K562 (cell line): ENCODE results near the gene TBX6. TPM values are rescaled to one million over a fixed set of nuclear protein-coding genes. Genes with fewer than 3 reads are reported as not detected.
A peak's percentile ranks its signal among the peaks of the same experiment; 100 is the strongest.

Source experiments
- ADNP ChIP-seq: fragments of 200-800 bp; sonication (Bioruptor generic); IDR thresholded peaks from 2 replicates; pipeline ENCODE4 v1.6.1; 2016; ENCODE audit warnings: missing genetic modification characterization, missing compliant biosample characterization
- ATF7 ChIP-seq: fragments of 450-650 bp; IDR thresholded peaks from 2 replicates; pipeline ENCODE4 v1.7.1; 2014; ENCODE audit warnings: mild to moderate bottlenecking, moderate library complexity
- CREB3 ChIP-seq: fragments of 450-650 bp; conservative IDR thresholded peaks from 2 replicates; pipeline ENCODE4 v1.6.1; 2016; ENCODE audit warnings: missing genetic modification characterization, low read depth, mild to moderate bottlenecking, missing compliant biosample characterization, moderate library complexity
- ELF2 ChIP-seq: fragments of 250-450 bp; sonication (Bioruptor Pico); IDR thresholded peaks from 2 replicates; pipeline ENCODE4 v1.5.0; 2021; ENCODE audit warnings: mild to moderate bottlenecking
- GABPA ChIP-seq: fragments of 200-800 bp; sonication (Bioruptor generic); conservative IDR thresholded peaks from 2 replicates; pipeline ENCODE4 v1.6.1; 2016; ENCODE audit warnings: low read depth, missing genetic modification characterization, missing compliant biosample characterization
- IFI16 ChIP-seq: fragments of 250-450 bp; sonication (Bioruptor Pico); IDR thresholded peaks from 2 replicates; pipeline ENCODE4 v2.1.2; 2022; ENCODE audit warnings: mild to moderate bottlenecking, inconsistent platforms
- KLF16 ChIP-seq: IDR thresholded peaks from 2 replicates; pipeline ENCODE4 v1.6.1; 2016; ENCODE audit warnings: antibody characterized with exemption
- L3MBTL2 ChIP-seq: fragments of 450-650 bp; IDR thresholded peaks from 2 replicates; pipeline ENCODE4 v1.6.1; 2016; ENCODE audit warnings: mild to moderate bottlenecking, moderate library complexity
- MCM3 ChIP-seq: fragments of 450-650 bp; IDR thresholded peaks from 2 replicates; pipeline ENCODE4 v1.6.1; 2016
- MEIS2 ChIP-seq: fragments of 450-650 bp; IDR thresholded peaks from 2 replicates; pipeline ENCODE4 v1.6.1; 2014; ENCODE audit warnings: mild to moderate bottlenecking; ENCODE audit not compliant: partially characterized antibody
- NCOA1 ChIP-seq: fragments of 450-650 bp; IDR thresholded peaks from 2 replicates; pipeline ENCODE4 v1.6.1; 2016; ENCODE audit warnings: low read depth
- NR3C1 ChIP-seq: sonication (generic); formaldehyde crosslinking; IDR thresholded peaks from 2 replicates; pipeline ENCODE4 v1.8.1; 2022; ENCODE audit warnings: missing genetic modification reagents
- PHB ChIP-seq: fragments of 250-450 bp; sonication (Bioruptor Pico); IDR thresholded peaks from 2 replicates; pipeline ENCODE4 v1.5.0; 2021
- SIX5 ChIP-seq, 2 experiments: IDR thresholded peaks; 2 replicates each; pipeline ENCODE4 v1.6.1; 2011; ENCODE audit warnings: low read length in 2 of 2, borderline replicate concordance in 1 of 2, low read depth in 1 of 2, mild to moderate bottlenecking in 1 of 2, moderate library complexity in 1 of 2; ENCODE audit not compliant: insufficient read depth in 1 of 2
- SMARCB1 ChIP-seq: IDR thresholded peaks from 2 replicates; pipeline ENCODE4 v1.6.1; 2011; ENCODE audit warnings: improper control_type of control experiment, low read depth; ENCODE audit not compliant: insufficient read length
- ZFP36 ChIP-seq: fragments of 150-350 bp; IDR thresholded peaks from 2 replicates; pipeline ENCODE4 v1.6.1; 2018; ENCODE audit warnings: low read length, low read depth; ENCODE audit not compliant: partially characterized antibody
- ZFX ChIP-seq: sonication (generic); formaldehyde crosslinking; IDR thresholded peaks from 2 replicates; pipeline ENCODE4 v1.8.0; 2022; ENCODE audit warnings: mild to moderate bottlenecking, missing genetic modification reagents, moderate library complexity
- ZNF449 ChIP-seq: fragments of 250-450 bp; sonication (Bioruptor Pico); IDR thresholded peaks from 2 replicates; pipeline ENCODE4 v1.8.0; 2022; ENCODE audit warnings: moderate library complexity, mild to moderate bottlenecking, inconsistent platforms
- ZNF696 ChIP-seq: fragments of 250-450 bp; sonication (Bioruptor Pico); conservative IDR thresholded peaks from 2 replicates; pipeline ENCODE4 v1.4.0; 2020; ENCODE audit warnings: mild to moderate bottlenecking, moderate library complexity
- ZNF764 ChIP-seq: fragments of 250-450 bp; sonication (Bioruptor Pico); IDR thresholded peaks from 2 replicates; pipeline ENCODE4 v1.4.0; 2020; ENCODE audit warnings: low read depth, mild to moderate bottlenecking, moderate library complexity
- polyA plus RNA-seq, 8 experiments: library from polyadenylated mRNA; depleted of rRNA in 4 of 8; stranded (reverse) in 5 of 8; unstranded in 3 of 8; fragments of >200 nt; fragmentation: Nextera tagmentation in 2 of 8; fragmentation: Illumina TruSeq in 1 of 8; extraction: Ambion mirVana in 2 of 8; extraction: Trizol in 1 of 8; gene quantifications; 2 replicates each; pipeline versions ENCODE4 v1.2.1 to v1.2.3, GENCODE V29; 2011 to 2014; ENCODE audit warnings: inconsistent platforms in 1 of 8, missing spikeins in 1 of 8
- total RNA-seq, 7 experiments: library from RNA; depleted of rRNA in 6 of 7; stranded (reverse); fragments of >200 nt in 6 of 7; fragmentation: Illumina TruSeq in 2 of 7; extraction: Trizol in 2 of 7; gene quantifications; 2 replicates each; pipeline versions ENCODE4 v1.2.1 to v1.2.3, GENCODE V29; 2011 to 2021; ENCODE audit warnings: low replicate concordance in 1 of 7

The TBX6 gene
- total and polyA plus RNA-seq, 9 of the 15 experiments (the other 6 are each of a cell fraction or from before 2014, with no cell fraction given): 0.07 to 0.58 (median 0.11) TPM; not detected in 2

- TF ChIP-seq PHB (CRISPR knock-in tag): no peak
- TF ChIP-seq ATF7: peak; percentile 60; the same call in 1 of the 2 replicates
- TF ChIP-seq ZNF696: 0 out of 2 replicates have a peak, but pooled peaks have one; percentile 26
- no peak; the same call in 1 of the 2 replicates for TF ChIP-seq KLF16
- TF ChIP-seq SMARCB1: no peak
- TF ChIP-seq ELF2 (CRISPR knock-in tag): peak; percentile 60; the same call in 1 of the 2 replicates
- no peak for TF ChIP-seq NCOA1
- no peak for TF ChIP-seq MCM3
- TF ChIP-seq L3MBTL2: peak; percentile 90
- TF ChIP-seq CREB3 (tag): peak; percentile 94
- peak; percentile 66; the same call in 1 of the 2 replicates for TF ChIP-seq ZNF764 (CRISPR knock-in tag)
- TF ChIP-seq SIX5 (IDR thresholded peaks at IDR 0.05; ENCODE audit: borderline replicate concordance in 1 of 2, insufficient read depth in 1 of 2, low read depth in 1 of 2, low read length in 2 of 2): no peak
- peak; percentile 82 for TF ChIP-seq ADNP (tag)
- no peak for TF ChIP-seq ZFP36
- peak; percentile 96 for TF ChIP-seq ZNF449 (CRISPR knock-in tag)
- peak; percentile 93 for TF ChIP-seq IFI16 (CRISPR knock-in tag)
- peak; percentile 2 for TF ChIP-seq MEIS2
- TF ChIP-seq GABPA (tag): peak; percentile 53
- TF ChIP-seq ZFX (CRISPR knock-in tag): 0 out of 2 replicates have a peak, but pooled peaks have one; percentile 17
- TF ChIP-seq NR3C1 (CRISPR knock-in tag): no peak
These were observed 768 bp upstream of the TBX6 start (continued) for GRCh38 chr16:30092373-30093010.
